Measurements from ENCODE around the gene DUSP8. TPM values are rescaled to one million over a fixed set of nuclear protein-coding genes. Genes with fewer than 3 reads are reported as not detected.

The DUSP8 gene
- polyA plus RNA-seq, 1 of the 3 experiments (the other 2 are of a cell fraction): 2.0 TPM

GRCh38 chr11:1618231-1618630 lies 46.2 kb upstream of the DUSP8 start:
- no peaks in the 10 kb centered on the region for H3K9me2 ChIP-seq
- H3K4me2 ChIP-seq: no peak overlapping the region
- no peaks in the 10 kb centered on the region; the same call in 1 of the 2 replicates for H3K27me3 ChIP-seq (ENCODE audit: insufficient read depth)
- WGBS (ENCODE audit: low lambda C conversion rate): 50% methylated on average over 10 of the region's 10 CpGs
- H2AFZ ChIP-seq (ENCODE audit: low read depth): no peak overlapping the region
- TF ChIP-seq RAD21 (IDR thresholded peaks at IDR 0.05; ENCODE audit: low read length) (no peak), RXRA (IDR thresholded peaks at IDR 0.05; ENCODE audit: borderline replicate concordance, low read depth) (no peak), POLR2AphosphoS5 (IDR thresholded peaks at IDR 0.05; ENCODE audit: low read depth, low read length) (no peak), SIN3A (IDR thresholded peaks at IDR 0.05; ENCODE audit: borderline replicate concordance, low read depth, low read length) (no peak)
- CTCF ChIA-PET: interaction anchor here (0.8 to 3.7 kb wide), 3 partner anchors 10 to 22 kb away, joined by 3 to 16 read pairs (median 12); partner anchors contain the start of gene KRTAP5-5
- no peaks in the 10 kb centered on the region for H3K36me3 ChIP-seq (replicated peaks in 1 of 2; ENCODE audit: control insufficient read depth in 1 of 2, insufficient read depth in 2 of 2, low read length in 1 of 2)
- no peak overlapping the region for H3K9ac ChIP-seq
- H3K4me3 ChIP-seq (ENCODE audit: low read depth in 2 of 2, low read length in 1 of 2): no peak overlapping the region
- H3F3A ChIP-seq (replicated peaks; ENCODE audit: insufficient read depth): no peaks in the 10 kb centered on the region
- no peak overlapping the region for H3K27ac ChIP-seq (ENCODE audit: low read depth in 2 of 2, low read length in 1 of 2)
- H3K79me2 ChIP-seq (ENCODE audit: insufficient read depth): no peaks in the 10 kb centered on the region
- no peaks in the 10 kb centered on the region for H4K20me1 ChIP-seq (ENCODE audit: insufficient read depth)
- H3K9me3 ChIP-seq: no peaks in the 10 kb centered on the region
- H3K4me1 ChIP-seq (ENCODE audit: control insufficient read depth in 1 of 2, insufficient read depth in 2 of 2, low read depth in 1 of 2, low read length in 1 of 2): no peaks in the 10 kb centered on the region; a peak in 1 of 4 replicates
- no peak for DNase-seq
- POLR2A ChIA-PET: no interaction called here

- Histone ChIP-seq H2AFZ (ENCODE audit: low read depth) (no peak within 1 kb of the TSS), H3K4me1 (ENCODE audit: control insufficient read depth in 1 of 2, insufficient read depth in 2 of 2, low read depth in 1 of 2, low read length in 1 of 2) (no peaks in the 10 kb centered on the region), H3K4me3 (ENCODE audit: low read depth in 2 of 2, low read length in 1 of 2) (no peak within 1 kb of the TSS), H3K9me2 (no peaks in the 10 kb centered on the region), H3F3A (replicated peaks; ENCODE audit: insufficient read depth) (no peaks in the 10 kb centered on the region), H3K79me2 (ENCODE audit: insufficient read depth) (no peaks in the 10 kb centered on the region), H4K20me1 (ENCODE audit: insufficient read depth) (no peaks in the 10 kb centered on the region), H3K27ac (ENCODE audit: low read depth in 2 of 2, low read length in 1 of 2) (no peak within 1 kb of the TSS), H3K9ac (no peak within 1 kb of the TSS), H3K27me3 (ENCODE audit: insufficient read depth) (no peaks in the 10 kb centered on the region), H3K9me3 (no peaks in the 10 kb centered on the region), H3K36me3 (replicated peaks in 1 of 2; ENCODE audit: control insufficient read depth in 1 of 2, insufficient read depth in 2 of 2, low read length in 1 of 2) (no peaks in the 10 kb centered on the region), H3K4me2 (no peak within 1 kb of the TSS)
- ChIA-PET CTCF (interaction anchor here (0.8 to 1.1 kb wide), 6 partner anchors 13 to 61 kb away, joined by 3 to 5 read pairs (median 4); no protein-coding TSS in a partner anchor), POLR2A (interaction anchor here (0.6 kb wide), 2 partner anchors 26 to 361 kb away, joined by 3 read pairs; no protein-coding TSS in a partner anchor)
- DNase-seq: no peak
- 60% methylated on average over 4 of the region's 4 CpGs for WGBS (ENCODE audit: low lambda C conversion rate)
- TF ChIP-seq FOSL2 (IDR thresholded peaks at IDR 0.05; ENCODE audit: borderline replicate concordance, low read depth): no peak
- TF ChIP-seq, protein P1, sequence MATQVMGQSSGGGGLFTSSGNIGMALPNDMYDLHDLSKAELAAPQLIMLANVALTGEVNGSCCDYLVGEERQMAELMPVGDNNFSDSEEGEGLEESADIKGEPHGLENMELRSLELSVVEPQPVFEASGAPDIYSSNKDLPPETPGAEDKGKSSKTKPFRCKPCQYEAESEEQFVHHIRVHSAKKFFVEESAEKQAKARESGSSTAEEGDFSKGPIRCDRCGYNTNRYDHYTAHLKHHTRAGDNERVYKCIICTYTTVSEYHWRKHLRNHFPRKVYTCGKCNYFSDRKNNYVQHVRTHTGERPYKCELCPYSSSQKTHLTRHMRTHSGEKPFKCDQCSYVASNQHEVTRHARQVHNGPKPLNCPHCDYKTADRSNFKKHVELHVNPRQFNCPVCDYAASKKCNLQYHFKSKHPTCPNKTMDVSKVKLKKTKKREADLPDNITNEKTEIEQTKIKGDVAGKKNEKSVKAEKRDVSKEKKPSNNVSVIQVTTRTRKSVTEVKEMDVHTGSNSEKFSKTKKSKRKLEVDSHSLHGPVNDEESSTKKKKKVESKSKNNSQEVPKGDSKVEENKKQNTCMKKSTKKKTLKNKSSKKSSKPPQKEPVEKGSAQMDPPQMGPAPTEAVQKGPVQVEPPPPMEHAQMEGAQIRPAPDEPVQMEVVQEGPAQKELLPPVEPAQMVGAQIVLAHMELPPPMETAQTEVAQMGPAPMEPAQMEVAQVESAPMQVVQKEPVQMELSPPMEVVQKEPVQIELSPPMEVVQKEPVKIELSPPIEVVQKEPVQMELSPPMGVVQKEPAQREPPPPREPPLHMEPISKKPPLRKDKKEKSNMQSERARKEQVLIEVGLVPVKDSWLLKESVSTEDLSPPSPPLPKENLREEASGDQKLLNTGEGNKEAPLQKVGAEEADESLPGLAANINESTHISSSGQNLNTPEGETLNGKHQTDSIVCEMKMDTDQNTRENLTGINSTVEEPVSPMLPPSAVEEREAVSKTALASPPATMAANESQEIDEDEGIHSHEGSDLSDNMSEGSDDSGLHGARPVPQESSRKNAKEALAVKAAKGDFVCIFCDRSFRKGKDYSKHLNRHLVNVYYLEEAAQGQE (IDR thresholded peaks at IDR 0.05; ENCODE audit: low read depth, low read length): no peak
- TF ChIP-seq, protein P2, sequence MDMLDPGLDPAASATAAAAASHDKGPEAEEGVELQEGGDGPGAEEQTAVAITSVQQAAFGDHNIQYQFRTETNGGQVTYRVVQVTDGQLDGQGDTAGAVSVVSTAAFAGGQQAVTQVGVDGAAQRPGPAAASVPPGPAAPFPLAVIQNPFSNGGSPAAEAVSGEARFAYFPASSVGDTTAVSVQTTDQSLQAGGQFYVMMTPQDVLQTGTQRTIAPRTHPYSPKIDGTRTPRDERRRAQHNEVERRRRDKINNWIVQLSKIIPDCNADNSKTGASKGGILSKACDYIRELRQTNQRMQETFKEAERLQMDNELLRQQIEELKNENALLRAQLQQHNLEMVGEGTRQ (IDR thresholded peaks at IDR 0.05; ENCODE audit: borderline replicate concordance, low read depth, low read length): no peak
- TF ChIP-seq ELF1 (IDR thresholded peaks at IDR 0.05): no peak
- TF ChIP-seq YY1 (IDR thresholded peaks at IDR 0.05; ENCODE audit: low read depth): no peak
- TF ChIP-seq, protein P3, sequence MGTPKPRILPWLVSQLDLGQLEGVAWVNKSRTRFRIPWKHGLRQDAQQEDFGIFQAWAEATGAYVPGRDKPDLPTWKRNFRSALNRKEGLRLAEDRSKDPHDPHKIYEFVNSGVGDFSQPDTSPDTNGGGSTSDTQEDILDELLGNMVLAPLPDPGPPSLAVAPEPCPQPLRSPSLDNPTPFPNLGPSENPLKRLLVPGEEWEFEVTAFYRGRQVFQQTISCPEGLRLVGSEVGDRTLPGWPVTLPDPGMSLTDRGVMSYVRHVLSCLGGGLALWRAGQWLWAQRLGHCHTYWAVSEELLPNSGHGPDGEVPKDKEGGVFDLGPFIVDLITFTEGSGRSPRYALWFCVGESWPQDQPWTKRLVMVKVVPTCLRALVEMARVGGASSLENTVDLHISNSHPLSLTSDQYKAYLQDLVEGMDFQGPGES (IDR thresholded peaks at IDR 0.05; ENCODE audit: low read depth, low read length): no peak
- TF ChIP-seq TAF1 (IDR thresholded peaks at IDR 0.05; ENCODE audit: borderline replicate concordance, low read depth, low read length): no peak
- no peak for TF ChIP-seq EZH2phosphoT487 (IDR thresholded peaks at IDR 0.05; ENCODE audit: borderline replicate concordance, low read depth)
- TF ChIP-seq, protein P4, sequence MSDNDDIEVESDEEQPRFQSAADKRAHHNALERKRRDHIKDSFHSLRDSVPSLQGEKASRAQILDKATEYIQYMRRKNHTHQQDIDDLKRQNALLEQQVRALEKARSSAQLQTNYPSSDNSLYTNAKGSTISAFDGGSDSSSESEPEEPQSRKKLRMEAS (IDR thresholded peaks at IDR 0.05; ENCODE audit: low read depth): no peak
- no peak for TF ChIP-seq GATA2 (CRISPR knock-in tag; IDR thresholded peaks at IDR 0.05)
- no peak for TF ChIP-seq NFIC (IDR thresholded peaks at IDR 0.05; ENCODE audit: borderline replicate concordance)
- no peak for TF ChIP-seq POLR2AphosphoS5 (IDR thresholded peaks at IDR 0.05; ENCODE audit: low read depth, low read length)
- TF ChIP-seq, protein P5, sequence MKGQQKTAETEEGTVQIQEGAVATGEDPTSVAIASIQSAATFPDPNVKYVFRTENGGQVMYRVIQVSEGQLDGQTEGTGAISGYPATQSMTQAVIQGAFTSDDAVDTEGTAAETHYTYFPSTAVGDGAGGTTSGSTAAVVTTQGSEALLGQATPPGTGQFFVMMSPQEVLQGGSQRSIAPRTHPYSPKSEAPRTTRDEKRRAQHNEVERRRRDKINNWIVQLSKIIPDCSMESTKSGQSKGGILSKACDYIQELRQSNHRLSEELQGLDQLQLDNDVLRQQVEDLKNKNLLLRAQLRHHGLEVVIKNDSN (IDR thresholded peaks at IDR 0.05; ENCODE audit: borderline replicate concordance, low read depth): no peak
- TF ChIP-seq SIN3A (IDR thresholded peaks at IDR 0.05; ENCODE audit: borderline replicate concordance, low read depth, low read length): no peak
- no peak for TF ChIP-seq GABPA (IDR thresholded peaks at IDR 0.05; ENCODE audit: low read depth)
- TF ChIP-seq PBX3 (IDR thresholded peaks at IDR 0.05): no peak
- TF ChIP-seq MEF2A (IDR thresholded peaks at IDR 0.05; ENCODE audit: borderline replicate concordance, low read depth): no peak
- no peak for TF ChIP-seq RAD21 (IDR thresholded peaks at IDR 0.05; ENCODE audit: low read length)
Observed at GRCh38 chr11:1608363-1608762, 36.3 kb upstream of the DUSP8 start, which contains the start of gene KRTAP5-3. Gene KRTAP5-3, minus strand, starts transcription at chr11:1608463. Its CDS starts 78 bp downstream, at chr11:1608385.
